HG02759 (cell line): ENCODE results near the gene FCSK.

Source experiments
- ATAC-seq: cut with Tn5 transposase; IDR thresholded peaks from one replicate; pipeline ENCODE4 v1.9.1; 2021; ENCODE audit warnings: mild to moderate bottlenecking, moderate library complexity; ENCODE audit not compliant: unreplicated experiment

The FCSK gene

GRCh38 chr16:70453117-70453891 lies 1.1 kb upstream of the FCSK start:
- no peak for ATAC-seq

DNA sequence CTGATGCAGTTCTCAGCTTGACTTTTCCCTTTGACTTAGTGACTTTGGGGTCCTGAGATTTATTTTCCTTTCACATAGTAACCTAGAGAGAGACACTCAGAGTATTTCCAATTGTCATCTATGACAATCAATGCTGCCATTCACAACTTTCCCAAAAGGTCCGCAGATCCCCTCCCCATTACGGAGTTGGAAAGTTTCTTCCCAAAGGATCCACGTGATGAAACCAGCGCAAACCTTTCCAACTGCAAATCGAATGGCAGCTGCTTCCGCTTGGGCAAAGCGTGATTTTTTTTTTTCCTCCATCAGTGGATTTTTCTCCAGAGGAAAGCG lies 538 bp upstream of the FCSK start:
- ATAC-seq, result no peak

- no peak for ATAC-seq
Measured at GRCh38 chr16:70455910-70456309, 1.5 kb downstream of the FCSK start.

DNA sequence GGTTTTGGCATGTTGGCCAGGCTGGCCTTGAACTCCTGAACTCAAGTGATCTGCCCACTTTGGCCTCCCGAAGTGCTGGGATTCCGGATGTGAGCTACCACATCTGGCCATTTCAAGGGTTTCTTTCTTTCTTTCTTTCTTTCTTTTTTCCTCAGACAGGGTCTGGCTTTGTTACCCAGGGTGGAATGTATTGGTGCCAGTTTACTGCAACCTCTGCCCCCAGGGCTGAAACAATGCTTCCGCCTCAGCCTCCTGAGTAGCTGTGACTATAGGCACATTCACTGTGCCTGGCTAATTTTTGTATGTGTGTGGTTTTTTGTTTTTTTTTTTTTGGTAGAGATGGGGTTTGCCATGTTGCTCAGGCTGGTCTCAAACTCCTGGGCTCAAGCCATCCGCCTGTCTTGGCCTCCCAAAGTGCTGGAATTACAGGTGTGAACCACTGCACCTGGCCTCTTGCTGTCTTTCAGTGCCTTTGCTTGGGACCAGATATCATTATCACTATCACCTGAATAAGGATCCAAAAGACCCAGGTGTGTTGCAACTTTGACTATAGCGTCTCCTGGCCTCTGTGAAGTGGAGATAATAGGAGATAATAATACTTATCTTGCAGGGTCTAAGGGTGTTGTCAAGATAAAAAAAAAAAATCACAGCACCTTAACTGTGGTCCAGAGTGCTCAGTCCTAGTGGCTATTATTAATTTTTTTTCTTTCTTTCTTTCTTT lies 3.2 kb downstream of the FCSK start:
- ATAC-seq, result no peak

- ATAC-seq, result no peak
Measured at GRCh38 chr16:70460737-70461261, 6.4 kb downstream of the FCSK start.

DNA sequence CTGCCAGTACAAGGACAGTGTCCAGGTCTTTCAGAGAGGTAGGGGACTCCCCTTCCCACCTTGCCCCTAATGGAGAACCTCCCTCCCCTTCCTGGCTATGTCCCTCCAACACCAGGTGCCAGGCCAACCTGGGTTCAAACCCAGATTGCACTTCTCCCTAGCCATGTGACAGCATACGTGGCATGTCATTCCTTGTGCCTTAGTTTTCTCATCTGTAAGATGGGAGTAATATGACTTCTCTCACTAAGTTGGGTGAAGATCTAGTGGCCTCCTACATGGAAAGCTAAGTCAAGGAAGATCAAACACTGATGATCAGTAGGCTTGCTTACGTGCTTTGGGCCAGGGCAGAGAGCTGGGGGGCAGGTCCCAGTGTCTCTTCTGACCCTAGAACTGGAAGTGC lies 8.8 kb downstream of the FCSK start:
- ATAC-seq, result no peak

GRCh38 chr16:70465999-70466804 lies 11.8 kb downstream of the FCSK start:
- ATAC-seq, result no peak

DNA sequence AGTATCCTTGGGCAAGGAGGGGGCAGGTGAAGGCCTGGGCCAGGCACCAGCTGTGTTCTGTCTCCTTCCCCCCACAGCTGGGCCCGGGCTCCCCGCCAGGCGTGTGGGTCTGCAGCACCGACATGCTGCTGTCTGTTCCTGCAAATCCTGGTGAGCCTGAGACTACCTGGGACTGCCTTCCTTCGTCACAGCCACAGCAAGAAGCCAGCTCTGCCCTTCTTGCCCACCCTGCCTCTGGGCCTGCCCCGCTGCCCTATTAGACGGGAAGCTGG lies 12.3 kb downstream of the FCSK start:
- no peak for ATAC-seq

GRCh38 chr16:70467113-70467512 lies 12.7 kb downstream of the FCSK start:
- ATAC-seq, result no peak

DNA sequence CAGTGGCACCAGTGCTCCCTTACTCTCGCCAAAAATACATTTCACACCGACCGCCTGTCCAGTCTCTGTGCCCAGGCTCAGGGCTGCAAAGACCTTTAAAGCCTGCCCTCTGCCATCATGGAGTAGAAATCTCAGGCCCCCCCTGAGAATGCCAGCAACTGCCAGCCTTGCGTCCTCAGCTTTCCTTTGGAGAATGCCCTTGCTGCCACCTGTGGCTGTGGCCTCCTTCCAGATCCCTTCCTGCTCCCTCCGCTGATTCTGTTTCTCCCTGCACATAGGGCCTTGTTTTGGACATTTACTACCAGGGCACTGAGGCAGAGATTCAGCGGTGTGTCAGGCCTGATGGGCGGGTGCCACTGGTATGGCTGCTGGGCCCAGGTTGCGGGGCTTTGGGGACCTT lies 13.2 kb downstream of the FCSK start:
- ATAC-seq, result no peak

GRCh38 chr16:70468776-70469525 lies 14.6 kb downstream of the FCSK start:
- ATAC-seq, result no peak

DNA sequence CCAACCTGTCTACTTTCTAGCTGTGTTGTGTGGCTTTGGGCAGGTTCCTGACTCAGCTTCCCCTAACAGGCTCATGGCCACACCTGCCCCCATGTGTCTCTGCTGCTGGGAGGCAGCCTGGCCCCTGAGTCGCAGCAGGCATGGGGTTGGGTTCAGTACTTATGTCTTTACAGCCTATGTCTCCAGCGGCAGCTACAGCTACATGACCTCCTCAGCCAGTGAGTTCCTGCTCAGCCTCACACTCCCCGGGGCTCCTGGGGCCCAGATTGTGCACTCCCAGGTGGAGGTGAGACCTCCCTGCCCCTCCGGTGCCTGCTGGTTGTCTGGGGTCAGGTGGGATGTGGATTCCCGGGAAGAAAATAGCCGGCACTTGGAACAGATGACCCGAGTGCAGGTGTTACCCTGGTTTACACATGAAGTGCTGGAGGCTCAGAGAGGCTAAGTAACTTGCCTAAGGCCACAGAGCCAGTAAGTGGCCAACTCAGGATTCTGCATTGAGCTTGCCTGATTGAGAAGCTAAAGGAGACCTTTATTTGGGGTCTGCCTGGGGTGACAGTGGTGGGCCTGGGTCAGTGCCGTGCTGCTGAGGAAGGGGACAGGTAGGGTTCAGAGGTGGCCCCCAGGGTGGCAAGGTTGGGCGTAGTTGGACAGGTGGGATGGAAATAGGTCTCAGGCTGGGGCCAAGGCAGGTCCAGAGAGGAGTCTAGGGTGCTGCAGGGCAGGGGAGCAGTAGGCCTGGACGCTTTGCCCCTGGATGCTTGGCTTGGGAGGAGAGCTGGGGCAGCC lies 15.9 kb downstream of the FCSK start:
- ATAC-seq, result no peak

DNA sequence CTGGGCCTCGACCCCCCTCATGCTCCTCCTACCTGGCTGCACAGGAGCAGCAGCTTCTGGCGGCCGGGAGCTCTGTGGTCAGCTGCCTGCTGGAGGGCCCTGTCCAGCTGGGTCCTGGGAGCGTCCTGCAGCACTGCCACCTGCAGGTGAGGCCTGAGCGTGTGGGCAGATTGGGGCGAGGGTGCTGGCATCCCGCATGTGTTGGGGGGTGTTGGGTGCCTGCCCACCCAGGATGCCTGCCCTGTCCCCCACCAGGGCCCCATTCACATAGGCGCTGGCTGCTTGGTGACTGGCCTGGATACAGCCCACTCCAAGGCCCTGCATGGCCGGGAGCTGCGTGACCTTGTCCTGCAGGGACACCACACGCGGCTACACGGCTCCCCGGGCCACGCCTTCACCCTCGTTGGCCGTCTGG lies 16.5 kb downstream of the FCSK start:
- ATAC-seq, result no peak

DNA sequence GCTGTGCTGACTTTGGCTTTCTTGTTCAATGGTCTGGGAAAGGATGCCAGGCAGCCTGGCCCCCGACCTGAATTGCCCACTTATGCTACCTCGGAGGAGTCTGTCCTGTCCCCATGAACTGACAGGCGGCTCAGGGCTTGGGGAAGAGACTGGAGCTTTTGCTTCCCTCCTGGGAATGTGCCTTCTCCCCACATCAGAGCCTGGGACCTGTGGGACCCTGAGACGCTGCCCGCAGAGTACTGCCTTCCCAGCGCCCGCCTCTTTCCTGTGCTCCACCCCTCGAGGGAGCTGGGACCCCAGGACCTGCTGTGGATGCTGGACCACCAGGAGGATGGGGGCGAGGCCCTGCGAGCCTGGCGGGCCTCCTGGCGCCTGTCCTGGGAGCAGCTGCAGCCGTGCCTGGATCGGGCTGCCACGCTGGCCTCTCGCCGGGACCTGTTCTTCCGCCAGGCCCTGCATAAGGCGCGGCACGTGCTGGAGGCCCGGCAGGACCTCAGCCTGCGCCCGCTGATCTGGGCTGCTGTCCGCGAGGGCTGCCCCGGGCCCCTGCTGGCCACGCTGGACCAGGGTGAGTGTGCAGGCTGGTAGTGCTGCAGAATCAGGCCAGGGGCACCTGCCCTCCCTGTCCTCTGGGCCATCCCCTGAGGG lies 18.5 kb downstream of the FCSK start:
- ATAC-seq, result no peak

DNA sequence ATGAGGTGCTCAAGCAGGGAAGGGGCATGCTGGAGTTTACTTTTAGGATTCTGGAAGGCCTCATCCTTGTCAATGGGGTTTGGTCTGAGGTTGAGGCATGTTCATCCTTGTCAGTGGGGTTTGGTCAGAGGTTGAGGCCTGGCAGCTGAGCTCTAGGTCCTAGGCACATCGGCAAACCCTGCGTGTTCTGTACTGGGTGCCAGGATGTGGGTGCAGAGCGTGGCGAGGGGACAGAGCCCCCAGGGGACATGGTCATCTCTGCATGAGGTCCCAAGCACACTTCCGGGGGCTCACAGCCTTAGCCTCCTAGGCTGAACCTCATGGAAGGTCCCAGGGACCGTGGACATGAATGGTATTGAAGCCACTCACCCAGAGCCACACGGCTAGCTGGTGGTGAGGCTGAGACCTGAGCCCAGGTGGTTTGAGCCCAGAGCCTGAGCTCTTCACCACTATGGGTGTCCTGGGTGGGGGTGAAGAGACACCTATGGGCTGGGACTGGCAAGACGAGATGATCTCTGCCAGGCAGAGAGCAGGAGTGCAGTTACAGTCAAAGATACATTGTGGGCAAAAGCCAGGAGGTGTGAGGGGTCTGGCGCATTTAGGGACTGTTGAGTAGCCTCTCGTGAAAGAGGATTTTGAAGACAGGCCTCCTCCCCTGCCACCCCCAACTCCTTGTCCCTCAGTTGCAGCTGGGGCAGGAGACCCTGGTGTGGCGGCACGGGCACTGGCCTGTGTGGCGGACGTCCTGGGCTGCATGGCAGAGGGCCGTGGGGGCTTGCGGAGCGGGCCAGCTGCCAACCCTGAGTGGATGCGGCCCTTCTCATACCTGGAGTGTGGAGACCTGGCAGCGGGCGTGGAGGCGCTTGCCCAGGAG lies 19.3 kb downstream of the FCSK start:
- ATAC-seq, result no peak

- ATAC-seq, result no peak
Measured at GRCh38 chr16:70474320-70475053, 20.1 kb downstream of the FCSK start.

GRCh38 chr16:70475054-70475871 lies 20.9 kb downstream of the FCSK start:
- no peak for ATAC-seq
